H1 (cell line): ENCODE measurements around the gene NUS1. TPM values are rescaled to one million over a fixed set of nuclear protein-coding genes. Genes with fewer than 3 reads are reported as not detected.

Source experiments
- CTCF ChIA-PET: fragments of 300-600 bp; sonication (Branson Sonifier 250); formaldehyde crosslinking; loops from one replicate; lab custom pipeline; 2021; ENCODE audit not compliant: partially characterized antibody; lab: Charles Lee
- POLR2A ChIA-PET: fragments of 300-600 bp; sonication (Branson Sonifier 250); formaldehyde crosslinking; loops from one replicate; lab custom pipeline; 2021; ENCODE audit warnings: inconsistent platforms; ENCODE audit not compliant: partially characterized antibody; lab: Charles Lee
- DNase-seq, 2 experiments: peaks; one replicate each; pipeline versions ENCODE4 v3.0.0 to v3.0.0-alpha.2; 2010 to 2022; ENCODE audit warnings: low spot score in 2 of 2, low read depth in 1 of 2, mixed read lengths in 1 of 2
- FAIRE-seq: peaks from 2 replicates; lab custom pipeline; 2011; peaks lifted over from hg19 to GRCh38; lab: Jason Lieb, UNC
- H2AFZ ChIP-seq: 2 replicates; pipeline ENCODE4 v1.8.1; 2012; ENCODE audit warnings: low read length, inconsistent platforms
- H2AK5ac ChIP-seq: 2 replicates; pipeline ENCODE4 v1.6.1; 2013; ENCODE audit warnings: low read depth, low read length
- H2BK120ac ChIP-seq: replicated peaks from 2 replicates; pipeline ENCODE3; 2013; ENCODE audit warnings: low read depth, low read length, inconsistent platforms
- H2BK12ac ChIP-seq: 2 replicates; pipeline ENCODE4 v1.6.1; 2013; ENCODE audit warnings: low read depth, low read length
- H2BK15ac ChIP-seq: 2 replicates; pipeline ENCODE4 v1.6.1; 2013; ENCODE audit warnings: low read length
- H2BK20ac ChIP-seq: 2 replicates; pipeline ENCODE4 v1.6.1; 2013; ENCODE audit warnings: low read length
- H2BK5ac ChIP-seq: 2 replicates; pipeline ENCODE4 v1.6.1; 2013; ENCODE audit warnings: low read depth, low read length
- H3K14ac ChIP-seq: 2 replicates; pipeline ENCODE4 v1.6.1; 2013; ENCODE audit warnings: inconsistent platforms; ENCODE audit not compliant: insufficient read length
- H3K18ac ChIP-seq: 2 replicates; pipeline ENCODE4 v1.6.1; 2013; ENCODE audit warnings: low read length; ENCODE audit errors: extremely low read depth
- H3K23ac ChIP-seq: 2 replicates; pipeline ENCODE4 v1.6.1; 2013; ENCODE audit warnings: inconsistent platforms; ENCODE audit not compliant: insufficient read length
- H3K23me2 ChIP-seq: 2 replicates; pipeline ENCODE4 v1.6.1; 2013; ENCODE audit warnings: low read depth, low read length
- H3K27ac ChIP-seq: 2 replicates; pipeline ENCODE4 v1.6.1; 2011; ENCODE audit warnings: low read depth, low read length, inconsistent platforms
- H3K27me3 ChIP-seq, 4 experiments: replicated peaks in 1 of 4; 1 replicate in 1 of 4; 2 replicates in 3 of 4; pipeline versions ENCODE4 v1.6.1 to v1.8.1; 2011 to 2013; ENCODE audit warnings: low read length in 3 of 4, mild to moderate bottlenecking in 3 of 4, inconsistent platforms in 2 of 4, mixed read lengths in 2 of 4, moderate library complexity in 1 of 4; ENCODE audit not compliant: control insufficient read depth in 3 of 4, insufficient read depth in 3 of 4; ENCODE audit errors: extremely low read depth in 1 of 4
- H3K36me3 ChIP-seq, 4 experiments: 2 replicates each; pipeline versions ENCODE4 v1.6.1 to v1.8.1; 2011 to 2013; ENCODE audit warnings: mild to moderate bottlenecking in 4 of 4, low read length in 3 of 4, moderate library complexity in 2 of 4, control low read depth in 1 of 4, inconsistent platforms in 1 of 4; ENCODE audit not compliant: insufficient read depth in 4 of 4, control insufficient read depth in 2 of 4
- H3K4ac ChIP-seq: replicated peaks from 2 replicates; pipeline ENCODE3; 2013; ENCODE audit warnings: low read length, low read depth, mixed read lengths, inconsistent platforms; ENCODE audit not compliant: insufficient read length
- H3K4me1 ChIP-seq, 4 experiments: replicated peaks in 1 of 4; 1 replicate in 1 of 4; 2 replicates in 3 of 4; pipeline versions ENCODE4 v1.6.1 to v1.8.1; 2011 to 2013; ENCODE audit warnings: low read length in 3 of 4, inconsistent platforms in 2 of 4, mixed read lengths in 1 of 4; ENCODE audit not compliant: insufficient read depth in 4 of 4, control insufficient read depth in 3 of 4
- H3K4me2 ChIP-seq, 2 experiments: 2 replicates each; pipeline versions ENCODE4 v1.6.1 to v1.8.1; 2011 to 2013; ENCODE audit warnings: low read depth in 2 of 2, low read length in 2 of 2, control low read depth in 1 of 2, inconsistent platforms in 1 of 2, mild to moderate bottlenecking in 1 of 2; ENCODE audit not compliant: insufficient read depth in 1 of 2
- H3K4me3 ChIP-seq, 4 experiments: fragments of 200-600, 300-600 bp in 1 of 4; sonication (generic), shearing (Covaris generic), sonication (Bioruptor Twin) in 1 of 4; 2 replicates each; pipeline versions ENCODE4 v1.5.1 to v1.8.1; 2011 to 2016; ENCODE audit warnings: low read length in 4 of 4, low read depth in 3 of 4, control low read depth in 2 of 4, inconsistent platforms in 2 of 4, mild to moderate bottlenecking in 2 of 4, mixed read lengths in 1 of 4, moderate library complexity in 1 of 4; ENCODE audit not compliant: insufficient read depth in 2 of 4; ENCODE audit errors: extremely low read depth in 1 of 4
- H3K56ac ChIP-seq: replicated peaks from 2 replicates; pipeline ENCODE3; 2013; ENCODE audit warnings: low read depth, mild to moderate bottlenecking, mixed read lengths, low read length, inconsistent platforms; ENCODE audit not compliant: insufficient read length
- H3K79me1 ChIP-seq: 2 replicates; pipeline ENCODE4 v1.6.1; 2013; ENCODE audit warnings: low read depth, low read length, control low read depth
- H3K79me2 ChIP-seq, 2 experiments: 2 replicates each; pipeline versions ENCODE4 v1.6.1 to v1.8.1; 2012 to 2013; ENCODE audit warnings: low read length in 2 of 2, mild to moderate bottlenecking in 2 of 2, inconsistent platforms in 1 of 2; ENCODE audit not compliant: insufficient read depth in 2 of 2, control insufficient read depth in 1 of 2
- H3K9ac ChIP-seq, 4 experiments: replicated peaks in 1 of 4; 1 replicate in 1 of 4; 2 replicates in 3 of 4; pipeline versions ENCODE4 v1.6.1 to v1.8.1; 2011 to 2013; ENCODE audit warnings: low read depth in 3 of 4, low read length in 3 of 4, control low read depth in 2 of 4, mild to moderate bottlenecking in 2 of 4, moderate library complexity in 2 of 4, inconsistent platforms in 1 of 4; ENCODE audit errors: extremely low read depth in 1 of 4
- H3K9me3 ChIP-seq, 2 experiments: 2 replicates each; pipeline versions ENCODE4 v1.6.1 to v1.8.1; 2012 to 2013; ENCODE audit warnings: mild to moderate bottlenecking in 2 of 2, moderate library complexity in 2 of 2, control low read depth in 1 of 2, inconsistent platforms in 1 of 2, low read depth in 1 of 2, low read length in 1 of 2, mixed read lengths in 1 of 2; ENCODE audit not compliant: insufficient read depth in 2 of 2
- H4K20me1 ChIP-seq, 2 experiments: replicated peaks in 1 of 2; 2 replicates each; pipeline versions ENCODE3 to v1.8.1; 2011 to 2013; ENCODE audit warnings: inconsistent platforms in 2 of 2, low read length in 2 of 2, mild to moderate bottlenecking in 1 of 2; ENCODE audit not compliant: insufficient read depth in 2 of 2, control insufficient read depth in 1 of 2
- H4K5ac ChIP-seq: 2 replicates; pipeline ENCODE4 v1.6.1; 2013; ENCODE audit warnings: low read length, low read depth, mixed read lengths, inconsistent platforms; ENCODE audit not compliant: insufficient read length
- H4K8ac ChIP-seq: 2 replicates; pipeline ENCODE4 v1.8.0; 2013; ENCODE audit warnings: mild to moderate bottlenecking, moderate library complexity, low read length, inconsistent platforms; ENCODE audit not compliant: insufficient read depth; ENCODE audit errors: extremely low read depth
- H4K91ac ChIP-seq: replicated peaks from 2 replicates; pipeline ENCODE3; 2013; ENCODE audit warnings: low read length, mixed read lengths, inconsistent platforms; ENCODE audit not compliant: insufficient read length
- MAFK ChIP-seq: IDR thresholded peaks from 2 replicates; pipeline ENCODE4 v1.6.1; 2012; ENCODE audit warnings: low read depth, mild to moderate bottlenecking, improper control_type of control experiment, low read length
- RXRA ChIP-seq: IDR thresholded peaks from 2 replicates; pipeline ENCODE4 v1.6.1; 2011; ENCODE audit warnings: low read depth, mild to moderate bottlenecking, low read length, moderate library complexity; ENCODE audit not compliant: insufficient read depth
- WGBS, 2 experiments: shearing (Covaris generic) in 1 of 2; methylation state at CpG; one replicate each; pipeline versions ENCODE4 v1.1.6 to v1.1.7; 2013 to 2015; ENCODE audit warnings: low lambda C conversion rate in 2 of 2, mixed read lengths in 2 of 2, inconsistent platforms in 1 of 2, low coverage in 1 of 2, missing lambda C conversion rate in 1 of 2; ENCODE audit not compliant: insufficient replicate concordance in 2 of 2, insufficient coverage in 1 of 2, insufficient read length in 1 of 2; ENCODE audit errors: extremely low coverage in 1 of 2, missing lambda C conversion rate in 1 of 2; 5-methylcytosine and 5-hydroxymethylcytosine counted together
- polyA plus RNA-seq, 7 experiments: library from polyadenylated mRNA; depleted of rRNA in 3 of 7; stranded (reverse) in 5 of 7; unstranded in 2 of 7; fragments of >200 nt in 5 of 7; fragments of 200-250 nt in 2 of 7; gene quantifications; 1 replicate in 5 of 7; 2 replicates in 1 of 7; 4 replicates in 1 of 7; pipeline versions ENCODE4 v1.2.1 to v1.2.3, GENCODE V29; 2011 to 2013; ENCODE audit warnings: missing spikeins in 2 of 7, mixed read lengths in 2 of 7
- total RNA-seq: library from RNA; stranded (reverse); fragmentation: NEBNext Ultra II Directional; extraction: Animal tissue kit (Norgen Biotek cat#: 25700); gene quantifications from 2 replicates; pipeline ENCODE4 v1.2.1, GENCODE V29; 2021

Gene NUS1
- total and polyA plus RNA-seq, 2 of the 8 experiments (the other 6 are each of a cell fraction or from before 2014, with no cell fraction given) = 20.7 to 77.7 TPM

DNA sequence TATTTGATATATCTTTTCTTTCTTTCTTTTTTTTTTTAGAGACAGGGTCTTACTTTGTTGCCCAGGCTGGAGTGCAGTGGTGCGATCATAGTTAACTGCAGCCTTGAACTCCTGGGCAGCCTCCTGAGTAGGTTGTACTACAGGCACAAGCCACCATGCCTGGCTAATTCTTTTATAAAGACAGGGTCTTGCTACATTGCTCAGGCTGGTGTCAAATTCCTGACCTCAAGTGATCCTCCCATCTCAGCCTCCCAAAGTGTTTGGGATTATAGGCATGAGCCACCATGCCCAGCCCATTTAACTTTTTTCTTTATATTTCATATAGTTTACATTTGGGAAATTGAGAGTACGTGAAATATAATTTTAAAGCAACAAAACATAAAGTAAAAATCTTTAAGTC is 10.1 kb downstream of the NUS1 start:
- H3K4me3 ChIP-seq = no peak overlapping the region
- no peak overlapping the region for H2AFZ ChIP-seq
- H2BK12ac ChIP-seq = no peak overlapping the region
- H3K18ac ChIP-seq = no peak overlapping the region
- H2BK20ac ChIP-seq = no peak overlapping the region
- peaks cover 7% of the 10 kb centered on the region; the same call in 1 of the 2 replicates for H3K79me1 ChIP-seq
- peaks cover 0 to 2% (median 0%) of the 10 kb centered on the region in 4 experiments; a peak in 1 of 7 replicates for H3K4me1 ChIP-seq
- ChIA-PET POLR2A (no interaction called here), CTCF (no interaction called here)
- no peak overlapping the region for H3K4me2 ChIP-seq
- H2BK120ac ChIP-seq = no peak overlapping the region
- no peak overlapping the region for H4K91ac ChIP-seq
- no peak overlapping the region for H4K8ac ChIP-seq
- DNase-seq (no peak), FAIRE-seq (no peak)
- no peak overlapping the region for H3K9ac ChIP-seq
- H3K23me2 ChIP-seq = no peaks in the 10 kb centered on the region; the same call in 1 of the 2 replicates
- H3K27ac ChIP-seq = no peak overlapping the region
- no peaks in the 10 kb centered on the region for H3K9me3 ChIP-seq
- no peak overlapping the region for H3K14ac ChIP-seq
- no peaks in the 10 kb centered on the region; a peak in 1 of 8 replicates for H3K36me3 ChIP-seq
- no peak overlapping the region for H4K5ac ChIP-seq
- H2BK15ac ChIP-seq = no peak overlapping the region
- no peak overlapping the region for H3K4ac ChIP-seq
- H3K27me3 ChIP-seq = no peaks in the 10 kb centered on the region
- no peak overlapping the region for H2AK5ac ChIP-seq
- TF ChIP-seq RXRA = no peak
- TF ChIP-seq MAFK = no peak
- peaks cover 19 to 98% of the 10 kb centered on the region in 2 experiments for H3K79me2 ChIP-seq
- H3K56ac ChIP-seq = no peak overlapping the region
- H3K23ac ChIP-seq = no peak overlapping the region
- H2BK5ac ChIP-seq = no peak overlapping the region
- WGBS, 2 experiments = 80% methylated on average over 2 of the region's 2 CpGs; no CpG with 5 or more reads in 1 of the 2 experiments
- H4K20me1 ChIP-seq = peaks cover 4 to 9% of the 10 kb centered on the region in 2 experiments
